ENCODE data around the gene FAM180A.

GRCh38 chr7:135683609-135684008, 65.0 kb downstream of the FAM180A start:
- TF ChIP-seq POLR2A (IDR thresholded peaks at IDR 0.05) (no peak), CTCF (IDR thresholded peaks at IDR 0.05) (no peak), POLR2AphosphoS5 (IDR thresholded peaks at IDR 0.05) (no peak)
